Activated T-helper 1 cell treated with anti-CD3 and anti-CD28 coated beads, Interleukin-12 subunit alpha, Interleukin-12 subunit beta, Interleukin-2, Interleukin-4 antibody, amounts not matched to agents 30 ng/mL and 10 ng/mL and 1 ng/mL, durations not matched to agents 14 hours and 24 hours and 36 hours (primary cell): Measurements from ENCODE around the gene DOLK. TPM values are rescaled to one million over a fixed set of nuclear protein-coding genes. Genes with fewer than 3 reads are reported as not detected.
"Not testable (repeated sequence)": the region's sequence is repeated elsewhere in the genome, so short reads cannot be mapped to it uniquely, and the experiment has no call there.

Source experiments
- DNase-seq: peaks from one replicate; pipeline ENCODE4 v3.0.0; 2021; ENCODE audit warnings: low spot score
- H3K27ac Mint-ChIP-seq: one replicate; pipeline ENCODE4 v1.8.0; 2021; ENCODE audit warnings: mild to moderate bottlenecking, mixed read lengths
- H3K27me3 Mint-ChIP-seq: one replicate; pipeline ENCODE4 v1.8.0; 2022; ENCODE audit warnings: mild to moderate bottlenecking, moderate library complexity, mixed read lengths; ENCODE audit not compliant: insufficient read depth
- H3K36me3 Mint-ChIP-seq: one replicate; pipeline ENCODE4 v1.8.0; 2021; ENCODE audit warnings: low read depth, mixed read lengths
- H3K4me1 Mint-ChIP-seq: one replicate; pipeline ENCODE4 v1.8.0; 2021; ENCODE audit warnings: low read depth, mixed read lengths
- H3K4me3 Mint-ChIP-seq: one replicate; pipeline ENCODE4 v1.8.0; 2021; ENCODE audit warnings: mild to moderate bottlenecking, moderate library complexity, mixed read lengths
- H3K9me3 Mint-ChIP-seq: one replicate; pipeline ENCODE4 v1.8.0; 2021; ENCODE audit warnings: mixed read lengths
- intact Hi-C: fragments of 100-400 bp; cut with micrococcal nuclease; formaldehyde crosslinking; loops from one replicate; pipeline ENCODE4 v1.15.1; 2024
- total RNA-seq: library from RNA; stranded (reverse); gene quantifications from 2 replicates; pipeline ENCODE4 v1.2.3, GENCODE V29; 2022

Gene DOLK
- total RNA-seq, 1 donor from 2014 or later, result 18.1 TPM

GRCh38 chr9:128945798-128946501 is 1.5 kb downstream of the DOLK start:
- Mint-ChIP-seq H3K4me3 (peak overlapping the region; percentile 98), H3K9me3 (no peaks in the 10 kb centered on the region), H3K27me3 (no peaks in the 10 kb centered on the region), H3K4me1 (peaks cover 28% of the 10 kb centered on the region), H3K36me3 (peaks cover 15% of the 10 kb centered on the region), H3K27ac (peak overlapping the region; percentile 99)
- no peak for DNase-seq
- intact Hi-C loops, result loop anchor here (2.0 to 10.0 kb wide), 5 partner anchors 135 to 394 kb away; partner anchors contain the start of genes DOLPP1, PKN3, SPTAN1 and ZDHHC12

GRCh38 chr9:128944966-128945365 is 2.4 kb downstream of the DOLK start:
- H3K27me3 Mint-ChIP-seq, H3K27ac Mint-ChIP-seq: not testable (repeated sequence)

DNA sequence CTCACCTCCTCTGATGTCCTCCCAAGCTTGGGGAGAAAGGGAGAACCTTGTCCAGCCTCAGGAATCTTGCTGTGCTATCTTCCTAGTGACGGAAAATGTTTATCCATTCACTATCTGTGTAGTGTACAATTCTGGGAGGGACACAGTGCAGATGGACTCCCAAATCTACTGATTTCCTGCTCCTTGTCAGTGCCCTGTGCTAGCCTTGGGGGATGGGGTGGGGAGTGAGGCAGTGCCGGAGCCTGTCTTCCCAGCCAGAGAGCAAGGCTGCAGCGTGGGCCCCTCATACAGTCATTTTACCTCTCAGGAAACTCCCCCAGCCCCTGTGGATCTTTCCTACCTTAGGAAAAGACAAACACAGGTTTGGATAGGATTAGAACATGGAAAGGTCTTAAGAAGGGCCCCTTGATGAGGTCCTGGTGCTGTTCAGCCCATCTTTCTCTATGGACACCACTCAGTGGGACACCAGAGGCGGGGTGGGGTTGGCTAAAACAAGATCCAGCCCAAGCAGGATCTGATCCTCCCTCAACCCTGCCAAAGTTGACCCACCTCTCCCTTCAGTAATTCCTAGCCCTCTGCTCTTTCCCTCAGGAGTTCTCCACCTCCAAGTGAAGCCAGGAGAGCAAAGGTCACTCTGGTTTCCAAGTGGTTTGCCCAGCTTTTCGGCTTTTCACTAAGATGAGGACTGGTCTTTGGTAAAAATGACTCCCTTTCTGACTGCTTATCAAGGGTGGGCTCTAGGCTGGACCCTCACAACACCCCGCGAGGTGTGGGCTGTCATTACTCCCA is 3.4 kb downstream of the DOLK start:
- Mint-ChIP-seq H3K9me3 (no peaks in the 10 kb centered on the region), H3K4me1 (peaks cover 23% of the 10 kb centered on the region), H3K4me3 (no peak overlapping the region), H3K27me3 (no peaks in the 10 kb centered on the region), H3K36me3 (peaks cover 13% of the 10 kb centered on the region), H3K27ac (no peak overlapping the region)
- DNase-seq, result no peak
- intact Hi-C loops, result loop anchor here (10.0 kb wide), 1 partner anchor 219 kb away; the partner anchor contains the start of gene ZDHHC12

More at GRCh38 chr9:128944966-128945365, 2.4 kb downstream of the DOLK start:
- not testable (repeated sequence) for H3K9me3 Mint-ChIP-seq, H3K4me3 Mint-ChIP-seq, DNase-seq
- Mint-ChIP-seq H3K36me3 (peaks cover 13% of the 10 kb centered on the region), H3K4me1 (peaks cover 23% of the 10 kb centered on the region)
- intact Hi-C loops, result loop anchor here (5.0 to 10.0 kb wide), 3 partner anchors 220 to 393 kb away; partner anchors contain the start of genes PKN3, SPTAN1 and ZDHHC12

GRCh38 chr9:128940946-128941755 is 6.3 kb downstream of the DOLK start:
- Mint-ChIP-seq H3K4me1 (peaks cover 7% of the 10 kb centered on the region), H3K27ac (no peak overlapping the region), H3K27me3 (no peaks in the 10 kb centered on the region), H3K4me3 (no peak overlapping the region), H3K9me3 (no peaks in the 10 kb centered on the region), H3K36me3 (peaks cover 8% of the 10 kb centered on the region)
- intact Hi-C loops, result loop anchor here (10.0 kb wide), 1 partner anchor 216 kb away; the partner anchor contains the start of gene ZDHHC12
- DNase-seq, result no peak

- no peak overlapping the region for H3K27ac Mint-ChIP-seq
- intact Hi-C loops, result loop anchor here (10.0 kb wide), 1 partner anchor 216 kb away; the partner anchor contains the start of gene ZDHHC12
- H3K4me1 Mint-ChIP-seq, result no peaks in the 10 kb centered on the region
- DNase-seq, result no peak
- H3K9me3 Mint-ChIP-seq, result no peaks in the 10 kb centered on the region
- H3K36me3 Mint-ChIP-seq, result peaks cover under 1% of the 10 kb centered on the region
- H3K27me3 Mint-ChIP-seq, result no peaks in the 10 kb centered on the region
- no peak overlapping the region for H3K4me3 Mint-ChIP-seq
Measured at GRCh38 chr9:128940271-128940921, 7.0 kb downstream of the DOLK start.

DNA sequence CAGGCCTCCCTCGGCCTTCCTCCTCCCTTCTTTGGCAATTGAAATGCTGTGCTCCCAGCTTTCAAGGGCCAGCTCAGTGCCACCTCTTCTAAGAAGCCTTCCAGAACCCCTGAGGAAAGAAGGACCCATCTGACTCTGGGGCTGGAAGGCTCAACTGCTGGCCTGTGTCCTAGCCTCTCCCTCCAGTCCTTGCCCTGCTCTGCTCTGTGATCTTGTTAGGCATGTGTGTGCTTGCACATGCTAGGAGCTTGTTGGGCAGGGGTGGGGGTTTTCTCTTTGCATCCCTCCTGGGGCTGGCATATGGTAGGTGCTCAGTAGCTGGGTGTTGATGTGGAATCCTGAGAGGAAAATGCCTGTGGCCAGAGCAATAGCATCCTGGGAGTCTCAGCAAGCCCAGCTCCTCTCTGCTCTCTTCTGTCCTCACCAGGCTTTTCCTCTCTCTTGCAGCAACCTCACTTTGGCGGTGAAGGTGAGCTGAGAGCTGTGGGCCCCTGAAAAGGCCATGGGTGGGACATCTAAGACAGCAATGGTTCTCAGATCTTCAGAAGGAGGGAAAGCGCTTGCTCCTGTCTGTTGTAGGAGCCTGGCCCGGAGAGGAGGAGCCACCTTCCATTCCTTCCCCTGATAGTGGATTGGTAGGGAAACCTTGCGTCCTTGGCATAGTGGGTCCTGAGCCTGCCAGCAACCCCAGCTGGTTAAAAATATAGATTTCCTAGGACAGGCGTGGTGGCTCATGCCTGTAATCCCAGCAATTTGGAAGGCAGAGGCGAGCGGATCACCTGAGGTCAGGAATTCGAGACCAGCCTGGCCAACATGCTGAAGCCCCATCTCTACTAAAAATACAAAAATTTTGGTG is 9.9 kb downstream of the DOLK start:
- intact Hi-C loops, result no loop called here

GRCh38 chr9:128936171-128936865 is 11.1 kb downstream of the DOLK start:
- Mint-ChIP-seq H3K27me3 (no peaks in the 10 kb centered on the region), H3K27ac (no peak overlapping the region), H3K9me3 (no peaks in the 10 kb centered on the region), H3K36me3 (no peaks in the 10 kb centered on the region), H3K4me1 (no peaks in the 10 kb centered on the region), H3K4me3 (no peak overlapping the region)
- no peak for DNase-seq
- intact Hi-C loops, result no loop called here

More for the DNA sequence above, 9.9 kb downstream of the DOLK start:
- Mint-ChIP-seq H3K36me3 (no peaks in the 10 kb centered on the region), H3K27ac (no peak overlapping the region), H3K4me1 (no peaks in the 10 kb centered on the region), H3K4me3 (no peak overlapping the region), H3K27me3 (no peaks in the 10 kb centered on the region), H3K9me3 (no peaks in the 10 kb centered on the region)
- no peak for DNase-seq

DNA sequence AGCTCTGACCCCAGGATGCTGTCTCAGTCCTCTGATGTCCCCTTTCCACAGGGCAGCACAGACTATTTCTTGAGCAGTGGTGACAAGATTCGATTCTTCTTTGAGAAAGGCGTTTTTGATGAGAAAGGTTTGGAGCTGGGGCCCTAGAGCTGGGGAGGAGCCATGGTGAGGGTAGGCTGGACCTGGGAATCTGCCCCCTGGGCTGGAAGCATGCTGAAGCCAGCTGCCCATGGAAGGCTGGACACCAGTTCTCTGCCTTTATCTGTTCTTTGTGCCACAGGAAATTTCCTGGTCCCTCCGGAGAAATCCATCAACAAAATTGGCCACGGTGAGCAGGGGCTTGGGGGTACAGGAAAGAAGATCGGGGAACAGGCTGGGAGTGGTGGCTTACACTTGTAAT is 13.7 kb downstream of the DOLK start:
- Mint-ChIP-seq H3K4me1 (no peaks in the 10 kb centered on the region), H3K36me3 (no peaks in the 10 kb centered on the region), H3K9me3 (no peaks in the 10 kb centered on the region), H3K4me3 (no peak overlapping the region), H3K27ac (no peak overlapping the region), H3K27me3 (no peaks in the 10 kb centered on the region)
- DNase-seq, result no peak
- intact Hi-C loops, result no loop called here

- no peak for DNase-seq
- Mint-ChIP-seq H3K4me3 (no peak overlapping the region), H3K27me3 (no peaks in the 10 kb centered on the region), H3K27ac (no peak overlapping the region), H3K36me3 (no peaks in the 10 kb centered on the region), H3K4me1 (peaks cover 14% of the 10 kb centered on the region), H3K9me3 (no peaks in the 10 kb centered on the region)
- intact Hi-C loops, result loop anchor here (2.0 to 5.0 kb wide), 2 partner anchors 47 to 281 kb away; partner anchors contain the start of genes KYAT1 and LRRC8A
Measured at GRCh38 chr9:128929560-128929959, 17.8 kb downstream of the DOLK start.

- Mint-ChIP-seq H3K4me1 (peaks cover 14% of the 10 kb centered on the region), H3K27me3 (no peaks in the 10 kb centered on the region), H3K27ac (no peak overlapping the region), H3K9me3 (no peaks in the 10 kb centered on the region), H3K36me3 (no peaks in the 10 kb centered on the region), H3K4me3 (no peak overlapping the region)
- intact Hi-C loops, result loop anchor here (1.0 to 5.0 kb wide), 4 partner anchors 46 to 280 kb away; partner anchors contain the start of genes KYAT1 and LRRC8A
- DNase-seq, result no peak
Measured at GRCh38 chr9:128928624-128929023, 18.8 kb downstream of the DOLK start.
